ENCODE results near the gene POU2F3. TPM values are rescaled to one million over a fixed set of nuclear protein-coding genes. Genes with fewer than 3 reads are reported as not detected.
A peak's percentile ranks its signal among the peaks of the same experiment; 100 is the strongest.

Gene POU2F3
- total and polyA plus RNA-seq, 4 donors, result 2.6 to 3.9 (median 3.1) TPM

GRCh38 chr11:120338107-120338933 is 98.4 kb downstream of the POU2F3 start:
- Histone ChIP-seq H3K27me3 (ENCODE audit: control insufficient read depth in 3 of 3, insufficient read depth in 3 of 3, low read length in 2 of 3) (no peaks in the 10 kb centered on the region), H3K4me1 (ENCODE audit: control insufficient read depth in 5 of 5, insufficient read depth in 5 of 5, low read length in 5 of 5) (peaks cover 0 to 34% (median 13%) of the 10 kb centered on the region in 5 donors), H3K27ac (ENCODE audit: low read depth in 1 of 2, low read length in 1 of 2) (peak overlapping the region; percentile 70 to 99), H3K9ac (ENCODE audit: insufficient read depth in 1 of 2, low read length in 2 of 2) (peak overlapping the region; percentile 17 to 87), H3K4me3 (peak overlapping the region; percentile 94), H3K9me3 (ENCODE audit: control insufficient read depth in 4 of 4, insufficient read depth in 3 of 4, low read length in 3 of 4) (no peaks in the 10 kb centered on the region), H3K36me3 (ENCODE audit: control insufficient read depth in 4 of 4, insufficient read depth in 4 of 4, low read length in 4 of 4) (no peaks in the 10 kb centered on the region)
- TF ChIP-seq, protein P1, sequence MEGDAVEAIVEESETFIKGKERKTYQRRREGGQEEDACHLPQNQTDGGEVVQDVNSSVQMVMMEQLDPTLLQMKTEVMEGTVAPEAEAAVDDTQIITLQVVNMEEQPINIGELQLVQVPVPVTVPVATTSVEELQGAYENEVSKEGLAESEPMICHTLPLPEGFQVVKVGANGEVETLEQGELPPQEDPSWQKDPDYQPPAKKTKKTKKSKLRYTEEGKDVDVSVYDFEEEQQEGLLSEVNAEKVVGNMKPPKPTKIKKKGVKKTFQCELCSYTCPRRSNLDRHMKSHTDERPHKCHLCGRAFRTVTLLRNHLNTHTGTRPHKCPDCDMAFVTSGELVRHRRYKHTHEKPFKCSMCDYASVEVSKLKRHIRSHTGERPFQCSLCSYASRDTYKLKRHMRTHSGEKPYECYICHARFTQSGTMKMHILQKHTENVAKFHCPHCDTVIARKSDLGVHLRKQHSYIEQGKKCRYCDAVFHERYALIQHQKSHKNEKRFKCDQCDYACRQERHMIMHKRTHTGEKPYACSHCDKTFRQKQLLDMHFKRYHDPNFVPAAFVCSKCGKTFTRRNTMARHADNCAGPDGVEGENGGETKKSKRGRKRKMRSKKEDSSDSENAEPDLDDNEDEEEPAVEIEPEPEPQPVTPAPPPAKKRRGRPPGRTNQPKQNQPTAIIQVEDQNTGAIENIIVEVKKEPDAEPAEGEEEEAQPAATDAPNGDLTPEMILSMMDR (IDR thresholded peaks at IDR 0.05; ENCODE audit: control extremely low read depth, extremely low read depth), result no peak
- no peak for ATAC-seq (ENCODE audit: insufficient read depth, low FRiP score)
- 31 to 68% methylated on average over 7 of the region's 7 CpGs for WGBS, 2 donors
- DNase-seq, result peak in 2 of 3 donors; percentile 65 to 76

- 13 to 24% methylated on average over 6 of the region's 6 CpGs for WGBS, 2 donors
- H3K27ac ChIP-seq (ENCODE audit: low read depth in 1 of 2, low read length in 1 of 2), result peak overlapping the region; percentile 76 to 87
- no peak overlapping the region for H3K4me3 ChIP-seq
- H3K9me3 ChIP-seq (ENCODE audit: control insufficient read depth in 4 of 4, insufficient read depth in 3 of 4, low read length in 3 of 4), result no peaks in the 10 kb centered on the region
- no peaks in the 10 kb centered on the region for H3K36me3 ChIP-seq (ENCODE audit: control insufficient read depth in 4 of 4, insufficient read depth in 4 of 4, low read length in 4 of 4)
- ATAC-seq (ENCODE audit: insufficient read depth, low FRiP score) (no peak), DNase-seq (peak; percentile 59 to 88 (median 81))
- TF ChIP-seq, protein P1 (IDR thresholded peaks at IDR 0.05; ENCODE audit: control extremely low read depth, extremely low read depth), result no peak
- peaks cover 0 to 34% (median 13%) of the 10 kb centered on the region in 5 donors for H3K4me1 ChIP-seq (ENCODE audit: control insufficient read depth in 5 of 5, insufficient read depth in 5 of 5, low read length in 5 of 5)
- H3K9ac ChIP-seq (ENCODE audit: insufficient read depth in 1 of 2, low read length in 2 of 2), result peak overlapping the region in 1 of 2 donors; percentile 78
- no peaks in the 10 kb centered on the region for H3K27me3 ChIP-seq (ENCODE audit: control insufficient read depth in 3 of 3, insufficient read depth in 3 of 3, low read length in 2 of 3)
Observed at GRCh38 chr11:120339394-120339890, 99.5 kb downstream of the POU2F3 start.

DNA sequence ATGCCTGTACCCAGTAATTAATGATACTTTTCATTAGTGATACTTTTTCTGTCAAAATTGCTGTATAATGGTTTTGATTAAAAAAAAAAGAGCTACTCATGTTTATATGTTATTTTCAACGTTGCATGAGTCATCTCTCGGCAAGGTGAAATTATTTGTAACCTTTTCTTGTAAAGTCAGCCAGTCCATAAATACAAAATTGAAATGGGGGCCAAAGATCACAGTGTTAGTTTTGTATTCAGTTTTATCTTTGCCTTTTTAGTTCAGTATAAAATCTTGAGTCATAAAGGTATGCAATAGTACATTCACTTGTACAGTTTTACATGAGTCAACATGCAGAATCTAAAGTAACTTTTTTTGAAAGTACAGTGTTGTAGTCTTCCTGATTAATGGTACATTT is 100.6 kb downstream of the POU2F3 start:
- Histone ChIP-seq H3K27ac (ENCODE audit: low read depth in 1 of 2, low read length in 1 of 2) (peak overlapping the region in 1 of 2 donors; percentile 87), H3K4me1 (ENCODE audit: control insufficient read depth in 5 of 5, insufficient read depth in 5 of 5, low read length in 5 of 5) (peaks cover 0 to 28% (median 10%) of the 10 kb centered on the region in 5 donors)
- no peak for DNase-seq

More for the DNA sequence above, 100.6 kb downstream of the POU2F3 start:
- Histone ChIP-seq H3K4me3 (no peak overlapping the region), H3K9me3 (ENCODE audit: control insufficient read depth in 4 of 4, insufficient read depth in 3 of 4, low read length in 3 of 4) (no peaks in the 10 kb centered on the region), H3K36me3 (ENCODE audit: control insufficient read depth in 4 of 4, insufficient read depth in 4 of 4, low read length in 4 of 4) (no peaks in the 10 kb centered on the region), H3K27me3 (ENCODE audit: control insufficient read depth in 3 of 3, insufficient read depth in 3 of 3, low read length in 2 of 3) (no peaks in the 10 kb centered on the region), H3K9ac (ENCODE audit: insufficient read depth in 1 of 2, low read length in 2 of 2) (no peak overlapping the region)
- no peak for ATAC-seq (ENCODE audit: insufficient read depth, low FRiP score)
- TF ChIP-seq, protein P1 (IDR thresholded peaks at IDR 0.05; ENCODE audit: control extremely low read depth, extremely low read depth), result no peak
- WGBS, 2 donors, result 34 to 56% methylated on average over 2 of the region's 2 CpGs

All from lung (tissue), 12 donors.